HUES48 (cell line): ENCODE data around the gene ELOVL5.
"Not testable (repeated sequence)": the region's sequence is repeated elsewhere in the genome, so short reads cannot be mapped to it uniquely, and the experiment has no call there.

Experiments used
- H3K27ac ChIP-seq: one replicate; pipeline ENCODE4 v1.7.0; 2013; ENCODE audit warnings: low read depth, low read length, inconsistent platforms
- H3K27me3 ChIP-seq: 2 replicates; pipeline ENCODE4 v1.6.1; 2013; ENCODE audit warnings: mild to moderate bottlenecking, low read length; ENCODE audit not compliant: control insufficient read depth, insufficient read depth
- H3K36me3 ChIP-seq: 2 replicates; pipeline ENCODE4 v1.6.1; 2013; ENCODE audit warnings: low read length; ENCODE audit not compliant: control insufficient read depth, insufficient read depth
- H3K4me1 ChIP-seq: 2 replicates; pipeline ENCODE4 v1.6.1; 2013; ENCODE audit warnings: mild to moderate bottlenecking, low read length; ENCODE audit not compliant: control insufficient read depth, insufficient read depth
- H3K4me3 ChIP-seq: 2 replicates; pipeline ENCODE4 v1.5.1; 2013; ENCODE audit warnings: mild to moderate bottlenecking, low read depth, low read length
- H3K9ac ChIP-seq: 2 replicates; pipeline ENCODE4 v1.6.1; 2013; ENCODE audit warnings: mild to moderate bottlenecking, low read depth, low read length, moderate library complexity
- H3K9me3 ChIP-seq: 2 replicates; pipeline ENCODE4 v1.6.1; 2013; ENCODE audit warnings: low read length; ENCODE audit not compliant: control insufficient read depth, insufficient read depth

ELOVL5 gene

DNA sequence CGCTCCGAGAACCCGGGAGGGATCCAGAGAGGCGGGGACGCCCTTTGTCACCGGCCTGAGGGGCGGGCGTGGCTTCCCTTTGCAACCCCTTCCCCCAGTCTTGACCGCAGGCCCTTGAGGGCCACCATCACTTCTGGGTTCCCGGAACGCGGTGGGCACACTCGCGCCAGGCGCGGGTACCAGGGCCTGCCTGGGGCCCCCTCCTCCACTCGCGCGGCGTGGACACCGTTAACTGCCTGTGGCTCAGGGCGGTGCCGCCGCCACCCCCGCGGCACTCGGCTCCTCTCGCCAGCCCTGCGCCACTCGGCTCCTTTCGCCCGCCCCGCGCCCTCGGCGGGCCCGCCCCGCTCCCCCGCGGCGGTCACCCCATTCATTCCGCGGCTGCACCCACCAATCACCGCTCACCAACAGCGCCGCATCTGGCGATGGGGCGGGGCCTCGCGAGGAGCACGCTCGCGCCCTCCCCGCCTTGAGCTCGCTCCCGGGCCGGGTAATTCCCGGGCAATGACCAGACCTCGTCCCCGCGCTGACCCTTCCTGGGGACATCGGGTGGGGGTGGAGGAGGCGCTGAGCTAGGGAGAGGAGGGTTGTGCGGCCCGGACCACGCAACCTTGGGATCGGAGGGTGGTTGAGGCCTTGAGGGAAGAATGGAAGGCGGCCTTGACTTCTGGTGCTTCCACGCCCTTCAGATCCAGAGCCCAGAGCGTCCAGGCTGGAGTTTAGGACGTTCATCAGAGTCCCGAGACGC is 10.5 kb upstream of the ELOVL5 start:
- H3K4me1 ChIP-seq = peaks cover 10% of the 10 kb centered on the region; the same call in 1 of the 2 replicates
- H3K9me3 ChIP-seq = peaks cover 2% of the 10 kb centered on the region; the same call in 1 of the 2 replicates
- no peaks in the 10 kb centered on the region for H3K36me3 ChIP-seq
- peaks cover 16% of the 10 kb centered on the region for H3K27me3 ChIP-seq
- peak overlapping the region; percentile 71 for H3K4me3 ChIP-seq
- H3K27ac ChIP-seq = peak overlapping the region; percentile 87
- peak overlapping the region; percentile 73 for H3K9ac ChIP-seq

GRCh38 chr6:53358440-53359094 is 9.8 kb upstream of the ELOVL5 start:
- peak overlapping the region; percentile 73; the same call in 1 of the 2 replicates for H3K9ac ChIP-seq
- no peaks in the 10 kb centered on the region; the same call in 1 of the 2 replicates for H3K9me3 ChIP-seq
- peaks cover 16% of the 10 kb centered on the region for H3K27me3 ChIP-seq
- H3K36me3 ChIP-seq = no peaks in the 10 kb centered on the region
- peak overlapping the region; percentile 87 for H3K27ac ChIP-seq
- peak overlapping the region; percentile 71 for H3K4me3 ChIP-seq
- H3K4me1 ChIP-seq = peaks cover 10% of the 10 kb centered on the region; the same call in 1 of the 2 replicates

GRCh38 chr6:53357576-53358360 is 9.0 kb upstream of the ELOVL5 start:
- Histone ChIP-seq H3K36me3 (no peaks in the 10 kb centered on the region), H3K4me3 (no peak overlapping the region), H3K27ac (no peak overlapping the region), H3K4me1 (peaks cover 10% of the 10 kb centered on the region; the same call in 1 of the 2 replicates), H3K9me3 (no peaks in the 10 kb centered on the region; the same call in 1 of the 2 replicates), H3K27me3 (peaks cover 16% of the 10 kb centered on the region), H3K9ac (no peak overlapping the region)

- peaks cover 5% of the 10 kb centered on the region; the same call in 1 of the 2 replicates for H3K4me1 ChIP-seq
- H3K9ac ChIP-seq = no peak overlapping the region
- H3K9me3 ChIP-seq = no peaks in the 10 kb centered on the region
- no peak overlapping the region for H3K4me3 ChIP-seq
- no peaks in the 10 kb centered on the region for H3K36me3 ChIP-seq
- peaks cover 31% of the 10 kb centered on the region for H3K27me3 ChIP-seq
- H3K27ac ChIP-seq = no peak overlapping the region
Measured at GRCh38 chr6:53353624-53354023, 4.9 kb upstream of the ELOVL5 start.

GRCh38 chr6:53352360-53352759 is 3.6 kb upstream of the ELOVL5 start:
- Histone ChIP-seq H3K36me3 (no peaks in the 10 kb centered on the region), H3K9me3 (no peaks in the 10 kb centered on the region), H3K27ac (no peak overlapping the region), H3K9ac (no peak overlapping the region), H3K4me3 (no peak overlapping the region), H3K27me3 (peaks cover 19% of the 10 kb centered on the region), H3K4me1 (no peaks in the 10 kb centered on the region)

DNA sequence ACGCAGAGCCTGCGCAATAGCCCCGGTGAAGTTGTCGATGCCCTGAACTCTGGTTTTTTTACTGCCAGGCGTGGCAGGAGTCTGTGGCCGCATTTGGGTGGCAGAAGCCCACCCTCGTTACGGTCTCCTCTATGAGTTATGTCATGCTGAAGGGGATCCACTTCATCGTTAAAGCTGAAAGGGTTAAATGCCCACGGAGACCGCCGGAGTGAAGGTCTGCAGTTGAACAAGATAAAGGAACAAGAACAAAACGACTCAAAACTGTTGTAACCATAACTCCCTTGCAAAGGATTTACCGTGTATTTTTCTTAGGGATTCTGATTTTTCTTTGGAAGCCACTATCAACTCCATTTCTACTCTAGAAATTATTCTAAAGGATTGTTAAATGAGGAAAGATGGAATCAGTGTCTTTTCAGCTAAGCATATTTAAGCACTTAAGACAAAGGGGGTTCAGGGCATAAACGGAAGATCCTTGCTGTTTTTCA is 501 bp upstream of the ELOVL5 start:
- Histone ChIP-seq H3K36me3 (peaks cover 8% of the 10 kb centered on the region), H3K9ac (no peak overlapping the region), H3K4me1 (peaks cover 20% of the 10 kb centered on the region), H3K27ac (no peak overlapping the region), H3K9me3 (no peaks in the 10 kb centered on the region), H3K4me3 (peak overlapping the region; percentile 78), H3K27me3 (peaks cover 14% of the 10 kb centered on the region)

GRCh38 chr6:53347921-53348370 is 804 bp downstream of the ELOVL5 start:
- peaks cover 14% of the 10 kb centered on the region for H3K27me3 ChIP-seq
- peak overlapping the region; percentile 78 for H3K4me3 ChIP-seq
- peaks cover 23% of the 10 kb centered on the region for H3K4me1 ChIP-seq
- H3K9ac ChIP-seq = peak overlapping the region; percentile 58; the same call in 1 of the 2 replicates
- peak overlapping the region; percentile 83 for H3K27ac ChIP-seq
- no peaks in the 10 kb centered on the region for H3K9me3 ChIP-seq
- peaks cover 8% of the 10 kb centered on the region for H3K36me3 ChIP-seq

- Histone ChIP-seq H3K4me1 (peaks cover 23% of the 10 kb centered on the region), H3K9ac (peak overlapping the region; percentile 35; the same call in 1 of the 2 replicates), H3K27ac (peak overlapping the region; percentile 83), H3K9me3 (no peaks in the 10 kb centered on the region), H3K36me3 (peaks cover 8% of the 10 kb centered on the region), H3K27me3 (peaks cover 14% of the 10 kb centered on the region), H3K4me3 (peak overlapping the region; percentile 78)
Measured at GRCh38 chr6:53347250-53347920, 1.4 kb downstream of the ELOVL5 start.

GRCh38 chr6:53346049-53346448 is 2.7 kb downstream of the ELOVL5 start:
- H3K27ac ChIP-seq, H3K9me3 ChIP-seq, H3K9ac ChIP-seq, H3K36me3 ChIP-seq, H3K4me3 ChIP-seq: not testable (repeated sequence)
- H3K4me1 ChIP-seq = peaks cover 23% of the 10 kb centered on the region
- H3K27me3 ChIP-seq = peaks cover 13% of the 10 kb centered on the region

DNA sequence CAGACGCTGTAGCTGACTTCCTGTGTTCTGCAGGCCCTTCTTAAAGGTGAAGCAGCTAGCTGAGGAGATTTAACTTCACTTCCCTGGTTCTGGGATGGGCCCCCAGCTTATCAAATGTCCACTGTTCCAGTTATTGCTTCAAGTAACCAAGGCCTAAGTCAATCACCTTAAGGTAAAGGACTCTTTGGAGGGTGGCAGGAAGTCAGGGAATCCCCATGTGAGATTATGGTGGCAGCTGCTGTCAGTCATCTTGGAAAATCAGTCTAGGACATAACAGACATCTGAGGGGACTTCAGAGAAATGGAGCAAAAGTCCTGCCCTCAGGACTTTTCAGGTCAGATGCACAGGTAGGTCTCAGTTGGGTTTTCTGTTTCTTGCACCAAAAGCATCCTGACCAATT is 3.8 kb downstream of the ELOVL5 start:
- H3K36me3 ChIP-seq = peaks cover 8% of the 10 kb centered on the region
- peaks cover 7% of the 10 kb centered on the region for H3K27me3 ChIP-seq

More for the DNA sequence above, 3.8 kb downstream of the ELOVL5 start:
- H3K27ac ChIP-seq = no peak overlapping the region
- no peak overlapping the region for H3K9ac ChIP-seq
- no peaks in the 10 kb centered on the region for H3K9me3 ChIP-seq
- H3K4me3 ChIP-seq = no peak overlapping the region
- peaks cover 23% of the 10 kb centered on the region for H3K4me1 ChIP-seq
